C4-2B (cell line): Measurements from ENCODE around the gene THAP9.

Experiments used
- ZFX ChIP-seq: fragments of 450-650 bp; IDR thresholded peaks from 2 replicates; pipeline ENCODE4 v1.6.1; 2017
- TF ChIP-seq, protein P1 (sequence below): fragments of 450-650 bp; conservative IDR thresholded peaks from 2 replicates; pipeline ENCODE4 v1.5.1; 2017; ENCODE audit warnings: mild to moderate bottlenecking

DNA sequence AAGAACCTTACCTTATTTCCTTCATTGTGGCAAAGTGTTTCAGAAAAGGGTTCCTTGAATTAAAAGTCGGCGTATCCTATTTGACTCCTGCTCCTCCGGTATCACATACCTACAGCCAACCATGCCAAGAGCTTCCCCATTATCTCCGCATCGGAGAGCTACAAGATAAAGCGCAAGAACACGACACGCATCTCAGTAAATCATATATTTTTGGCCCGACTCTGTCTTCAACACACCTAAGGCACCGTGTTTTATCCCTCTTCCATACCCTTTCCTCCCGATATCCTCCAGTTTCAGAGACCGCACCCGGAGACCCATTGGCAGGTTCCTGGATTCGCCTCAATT is 497 bp upstream of the THAP9 start:
- TF ChIP-seq, protein P1, sequence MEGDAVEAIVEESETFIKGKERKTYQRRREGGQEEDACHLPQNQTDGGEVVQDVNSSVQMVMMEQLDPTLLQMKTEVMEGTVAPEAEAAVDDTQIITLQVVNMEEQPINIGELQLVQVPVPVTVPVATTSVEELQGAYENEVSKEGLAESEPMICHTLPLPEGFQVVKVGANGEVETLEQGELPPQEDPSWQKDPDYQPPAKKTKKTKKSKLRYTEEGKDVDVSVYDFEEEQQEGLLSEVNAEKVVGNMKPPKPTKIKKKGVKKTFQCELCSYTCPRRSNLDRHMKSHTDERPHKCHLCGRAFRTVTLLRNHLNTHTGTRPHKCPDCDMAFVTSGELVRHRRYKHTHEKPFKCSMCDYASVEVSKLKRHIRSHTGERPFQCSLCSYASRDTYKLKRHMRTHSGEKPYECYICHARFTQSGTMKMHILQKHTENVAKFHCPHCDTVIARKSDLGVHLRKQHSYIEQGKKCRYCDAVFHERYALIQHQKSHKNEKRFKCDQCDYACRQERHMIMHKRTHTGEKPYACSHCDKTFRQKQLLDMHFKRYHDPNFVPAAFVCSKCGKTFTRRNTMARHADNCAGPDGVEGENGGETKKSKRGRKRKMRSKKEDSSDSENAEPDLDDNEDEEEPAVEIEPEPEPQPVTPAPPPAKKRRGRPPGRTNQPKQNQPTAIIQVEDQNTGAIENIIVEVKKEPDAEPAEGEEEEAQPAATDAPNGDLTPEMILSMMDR = no peak
- no peak for TF ChIP-seq ZFX
